Endothelial cell of umbilical vein (primary cell): ENCODE data around the gene KLHL42. TPM values are rescaled to one million over a fixed set of nuclear protein-coding genes. Genes with fewer than 3 reads are reported as not detected.

Source experiments
- BruUV-seq: library from RNA; stranded (reverse); fragments of 400-500 nt; replicated peaks from 2 replicates; lab custom pipeline; 2021; lab: Mats Ljungman, UMichigan
- CTCF ChIA-PET: fragments of 300-600, 350-600 bp; sonication (Branson Sonifier 250); formaldehyde crosslinking; loops from one replicate; lab custom pipeline; 2021; ENCODE audit warnings: antibody characterized with exemption, inconsistent platforms; lab: Charles Lee
- POLR2A ChIA-PET: fragments of 300-600, 350-600 bp; sonication (Branson Sonifier 250); formaldehyde crosslinking; loops from one replicate; lab custom pipeline; 2021; ENCODE audit warnings: antibody characterized with exemption, inconsistent platforms; lab: Charles Lee
- DNase-seq: peaks from one replicate; pipeline ENCODE4 v3.0.0-alpha.2; 2011; ENCODE audit warnings: low read depth, low spot score
- FAIRE-seq: peaks from 2 replicates; lab custom pipeline; 2011; peaks lifted over from hg19 to GRCh38; lab: Jason Lieb, UNC
- H2AFZ ChIP-seq: 2 replicates; pipeline ENCODE4 v1.6.0; 2012; ENCODE audit warnings: low read depth, low read length, control low read depth, inconsistent platforms
- H3K27ac ChIP-seq: 2 replicates; pipeline ENCODE4 v1.5.1; 2011; ENCODE audit warnings: low read depth, mild to moderate bottlenecking, control low read depth, low read length, moderate library complexity; ENCODE audit not compliant: insufficient read depth
- H3K27me3 ChIP-seq, 2 experiments: 2 replicates each; pipeline versions ENCODE4 v1.6.0 to v1.6.1; 2011; ENCODE audit warnings: low read length in 2 of 2, mixed read lengths in 1 of 2; ENCODE audit not compliant: control insufficient read depth in 2 of 2, insufficient read depth in 2 of 2
- H3K36me3 ChIP-seq, 2 experiments: 2 replicates in 1 of 2; 3 replicates in 1 of 2; pipeline ENCODE4 v1.5.1; 2011; ENCODE audit warnings: low read length in 2 of 2, mild to moderate bottlenecking in 1 of 2, moderate library complexity in 1 of 2; ENCODE audit not compliant: control insufficient read depth in 2 of 2, insufficient read depth in 2 of 2; ENCODE audit errors: extremely low read depth in 1 of 2
- H3K4me1 ChIP-seq: 3 replicates; pipeline ENCODE4 v1.5.1; 2011; ENCODE audit warnings: mild to moderate bottlenecking, low read length; ENCODE audit not compliant: control insufficient read depth, insufficient read depth; ENCODE audit errors: extremely low read depth
- H3K4me2 ChIP-seq: 2 replicates; pipeline ENCODE4 v1.6.1; 2011; ENCODE audit warnings: low read length, control low read depth, mixed read lengths; ENCODE audit not compliant: insufficient read depth
- H3K4me3 ChIP-seq, 3 experiments: fragments of 200-600 bp in 1 of 3; sonication (generic), shearing (Covaris generic) in 1 of 3; replicated peaks in 1 of 3; 2 replicates each; pipeline ENCODE4 v1.5.1; 2011 to 2016; ENCODE audit warnings: control low read depth in 3 of 3, low read length in 3 of 3, mild to moderate bottlenecking in 2 of 3, inconsistent platforms in 1 of 3, low read depth in 1 of 3, moderate library complexity in 1 of 3; ENCODE audit not compliant: insufficient read depth in 1 of 3
- H3K79me2 ChIP-seq: 2 replicates; pipeline ENCODE4 v1.6.0; 2012; ENCODE audit warnings: low read length, inconsistent platforms; ENCODE audit not compliant: control insufficient read depth, insufficient read depth
- H3K9ac ChIP-seq: replicated peaks from 2 replicates; pipeline ENCODE3; 2011; ENCODE audit warnings: low read length, control low read depth; ENCODE audit not compliant: insufficient read depth; ENCODE audit errors: extremely low read depth
- H3K9me1 ChIP-seq: replicated peaks from 3 replicates; pipeline ENCODE4 v1.6.0; 2011; ENCODE audit warnings: mild to moderate bottlenecking, low read length; ENCODE audit not compliant: control insufficient read depth, insufficient read depth; ENCODE audit errors: extremely low read depth
- H3K9me3 ChIP-seq: replicated peaks from 2 replicates; pipeline ENCODE4 v1.5.1; 2012; ENCODE audit warnings: low read length, inconsistent platforms; ENCODE audit not compliant: control insufficient read depth, insufficient read depth
- H4K20me1 ChIP-seq: replicated peaks from 2 replicates; pipeline ENCODE3; 2011; ENCODE audit warnings: mild to moderate bottlenecking, low read length; ENCODE audit not compliant: control insufficient read depth, insufficient read depth; ENCODE audit errors: extremely low read depth
- EZH2 ChIP-seq: IDR thresholded peaks from 2 replicates; pipeline ENCODE4 v1.6.1; 2012; ENCODE audit warnings: borderline replicate concordance, low read depth, mild to moderate bottlenecking, moderate library complexity, low read length, inconsistent platforms; ENCODE audit not compliant: severe bottlenecking
- FOS ChIP-seq: IDR thresholded peaks from 2 replicates; pipeline ENCODE4 v1.6.1; 2011; ENCODE audit warnings: mild to moderate bottlenecking, low read length, moderate library complexity, borderline replicate concordance; ENCODE audit not compliant: insufficient read depth
- GATA2 ChIP-seq: IDR thresholded peaks from 2 replicates; pipeline ENCODE4 v1.7.0; 2011; ENCODE audit warnings: low read depth, mild to moderate bottlenecking, moderate library complexity, mixed read lengths, low read length; ENCODE audit not compliant: insufficient read length, insufficient read depth
- JUN ChIP-seq: IDR thresholded peaks from 2 replicates; pipeline ENCODE4 v1.6.1; 2011; ENCODE audit warnings: borderline replicate concordance, low read depth; ENCODE audit not compliant: insufficient read length, insufficient read depth
- MYC ChIP-seq: IDR thresholded peaks from one replicate; pipeline ENCODE4 v1.6.1; 2011; ENCODE audit warnings: mild to moderate bottlenecking, low read depth, low read length
- POLR2A ChIP-seq: IDR thresholded peaks from 2 replicates; pipeline ENCODE4 v1.6.1; 2012; ENCODE audit warnings: low read depth, mild to moderate bottlenecking, control low read depth, low read length
- POLR2AphosphoS5 ChIP-seq: IDR thresholded peaks from 2 replicates; pipeline ENCODE4 v1.6.1; 2012; ENCODE audit warnings: low read depth, mild to moderate bottlenecking, control low read depth, low read length, moderate library complexity; ENCODE audit not compliant: insufficient read depth
- dilution Hi-C: fragments of 300-500 bp; cut with MboI; formaldehyde crosslinking; loops from one replicate; pipeline ENCODE4 v1.15.0; 2019; ENCODE audit warnings: low sequenced_read_pairs; ENCODE audit not compliant: extremely low pct_ligation_motif_present
- intact Hi-C: fragments of 100-400 bp; cut with micrococcal nuclease; formaldehyde crosslinking; loops from one replicate; pipeline ENCODE4 v1.10.0; 2022
- polyA plus RNA-seq, 4 experiments: library from polyadenylated mRNA; depleted of rRNA in 3 of 4; stranded (reverse) in 3 of 4; unstranded in 1 of 4; fragments of >200 nt; gene quantifications; 2 replicates each; pipeline versions ENCODE4 v1.2.1 to v1.2.3, GENCODE V29; 2011 to 2012; ENCODE audit warnings: missing spikeins in 1 of 4
- total RNA-seq: library from RNA; stranded (reverse); gene quantifications from 2 replicates; pipeline ENCODE4 v1.2.3, GENCODE V29; 2021
- TF ChIP-seq, protein P1 (sequence below): IDR thresholded peaks from 2 replicates; pipeline ENCODE4 v1.6.1; 2011; ENCODE audit not compliant: insufficient read depth, insufficient read length
- TF ChIP-seq, protein P2 (sequence below), 2 donors: IDR thresholded peaks; 1 replicate in 1 of 2; 2 replicates in 1 of 2; pipeline ENCODE4 v1.5.1; 2011; ENCODE audit warnings: low read length in 2 of 2, mild to moderate bottlenecking in 2 of 2, moderate library complexity in 2 of 2, control low read depth in 1 of 2, inconsistent platforms in 1 of 2, low read depth in 1 of 2; ENCODE audit not compliant: insufficient read depth in 1 of 2; ENCODE audit errors: extremely low read depth in 1 of 2

The KLHL42 gene
- total and polyA plus RNA-seq, 2 donors (not counting 3 experiments of a cell fraction or from before 2014, with no cell fraction given), result 20.1 to 36.2 TPM

- no peaks in the 10 kb centered on the region for H3K36me3 ChIP-seq
- H3K4me3 ChIP-seq, result no peak overlapping the region
- no peak for DNase-seq
- no peaks in the 10 kb centered on the region for H3K9me3 ChIP-seq
- H3K9me1 ChIP-seq, result no peaks in the 10 kb centered on the region
- no peaks in the 10 kb centered on the region for H3K4me1 ChIP-seq
- H2AFZ ChIP-seq, result no peak overlapping the region
- H3K9ac ChIP-seq, result no peak overlapping the region
- no peaks in the 10 kb centered on the region for H4K20me1 ChIP-seq
- CTCF ChIA-PET, result no interaction called here
- no peak overlapping the region for H3K27ac ChIP-seq
- no peak overlapping the region for H3K4me2 ChIP-seq
- no peaks in the 10 kb centered on the region for H3K79me2 ChIP-seq
- dilution Hi-C loops, result no loop called here
- TF ChIP-seq POLR2AphosphoS5 (no peak), JUN (no peak), GATA2 (no peak), EZH2 (no peak), MYC (no peak), POLR2A (no peak), FOS (no peak)
- TF ChIP-seq, protein P1, sequence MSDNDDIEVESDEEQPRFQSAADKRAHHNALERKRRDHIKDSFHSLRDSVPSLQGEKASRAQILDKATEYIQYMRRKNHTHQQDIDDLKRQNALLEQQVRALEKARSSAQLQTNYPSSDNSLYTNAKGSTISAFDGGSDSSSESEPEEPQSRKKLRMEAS, result no peak
- TF ChIP-seq, protein P2, sequence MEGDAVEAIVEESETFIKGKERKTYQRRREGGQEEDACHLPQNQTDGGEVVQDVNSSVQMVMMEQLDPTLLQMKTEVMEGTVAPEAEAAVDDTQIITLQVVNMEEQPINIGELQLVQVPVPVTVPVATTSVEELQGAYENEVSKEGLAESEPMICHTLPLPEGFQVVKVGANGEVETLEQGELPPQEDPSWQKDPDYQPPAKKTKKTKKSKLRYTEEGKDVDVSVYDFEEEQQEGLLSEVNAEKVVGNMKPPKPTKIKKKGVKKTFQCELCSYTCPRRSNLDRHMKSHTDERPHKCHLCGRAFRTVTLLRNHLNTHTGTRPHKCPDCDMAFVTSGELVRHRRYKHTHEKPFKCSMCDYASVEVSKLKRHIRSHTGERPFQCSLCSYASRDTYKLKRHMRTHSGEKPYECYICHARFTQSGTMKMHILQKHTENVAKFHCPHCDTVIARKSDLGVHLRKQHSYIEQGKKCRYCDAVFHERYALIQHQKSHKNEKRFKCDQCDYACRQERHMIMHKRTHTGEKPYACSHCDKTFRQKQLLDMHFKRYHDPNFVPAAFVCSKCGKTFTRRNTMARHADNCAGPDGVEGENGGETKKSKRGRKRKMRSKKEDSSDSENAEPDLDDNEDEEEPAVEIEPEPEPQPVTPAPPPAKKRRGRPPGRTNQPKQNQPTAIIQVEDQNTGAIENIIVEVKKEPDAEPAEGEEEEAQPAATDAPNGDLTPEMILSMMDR (IDR thresholded peaks at IDR 0.05; ENCODE audit: extremely low read depth in 1 of 2, insufficient read depth in 1 of 2, low read depth in 1 of 2, low read length in 2 of 2), result no peak
- no peak for FAIRE-seq
- intact Hi-C loops, result no loop called here
- BruUV-seq, result no TSS peak
- peaks cover 0 to 3% of the 10 kb centered on the region in 2 experiments for H3K27me3 ChIP-seq
- POLR2A ChIA-PET, result no interaction called here
Observed at GRCh38 chr12:27808841-27809240, 28.8 kb downstream of the KLHL42 start.
